GM12865 (cell line): Measurements from ENCODE around the gene MB.
A peak's percentile ranks its signal among the peaks of the same experiment; 100 is the strongest.

Experiments used
- DNase-seq: peaks from one replicate; pipeline ENCODE4 v3.0.0; 2010; ENCODE audit warnings: low read depth
- H3K4me3 ChIP-seq: 2 replicates; pipeline ENCODE4 v1.5.1; 2011; ENCODE audit warnings: mild to moderate bottlenecking, low read depth, low read length, control low read depth
- TF ChIP-seq, protein P1 (sequence below): IDR thresholded peaks from 2 replicates; pipeline ENCODE4 v1.5.1; 2011; ENCODE audit warnings: low read length, control low read depth, low read depth, inconsistent platforms; ENCODE audit not compliant: insufficient read depth; ENCODE audit errors: missing control alignments

Gene MB

DNA sequence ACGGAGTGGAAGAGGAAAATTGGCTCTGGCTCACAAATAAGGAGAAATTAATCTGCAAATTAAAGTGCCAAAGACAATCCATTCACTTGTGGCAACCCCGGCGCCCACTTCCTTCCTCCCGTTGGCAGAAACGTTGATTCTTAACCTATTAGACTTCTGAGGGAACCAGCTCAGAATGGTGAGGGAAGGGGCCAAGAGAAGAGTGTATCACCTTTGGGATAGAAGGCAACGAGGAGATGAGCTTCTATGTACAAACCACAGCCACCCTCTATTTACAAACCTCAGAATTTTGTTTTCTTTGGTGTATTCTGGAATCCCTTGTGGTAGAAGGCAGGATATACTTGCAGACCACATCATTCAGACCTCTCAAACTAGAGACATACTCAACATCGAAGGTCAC lies 1.1 kb downstream of the MB start:
- no peak for DNase-seq
- TF ChIP-seq, protein P1, sequence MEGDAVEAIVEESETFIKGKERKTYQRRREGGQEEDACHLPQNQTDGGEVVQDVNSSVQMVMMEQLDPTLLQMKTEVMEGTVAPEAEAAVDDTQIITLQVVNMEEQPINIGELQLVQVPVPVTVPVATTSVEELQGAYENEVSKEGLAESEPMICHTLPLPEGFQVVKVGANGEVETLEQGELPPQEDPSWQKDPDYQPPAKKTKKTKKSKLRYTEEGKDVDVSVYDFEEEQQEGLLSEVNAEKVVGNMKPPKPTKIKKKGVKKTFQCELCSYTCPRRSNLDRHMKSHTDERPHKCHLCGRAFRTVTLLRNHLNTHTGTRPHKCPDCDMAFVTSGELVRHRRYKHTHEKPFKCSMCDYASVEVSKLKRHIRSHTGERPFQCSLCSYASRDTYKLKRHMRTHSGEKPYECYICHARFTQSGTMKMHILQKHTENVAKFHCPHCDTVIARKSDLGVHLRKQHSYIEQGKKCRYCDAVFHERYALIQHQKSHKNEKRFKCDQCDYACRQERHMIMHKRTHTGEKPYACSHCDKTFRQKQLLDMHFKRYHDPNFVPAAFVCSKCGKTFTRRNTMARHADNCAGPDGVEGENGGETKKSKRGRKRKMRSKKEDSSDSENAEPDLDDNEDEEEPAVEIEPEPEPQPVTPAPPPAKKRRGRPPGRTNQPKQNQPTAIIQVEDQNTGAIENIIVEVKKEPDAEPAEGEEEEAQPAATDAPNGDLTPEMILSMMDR = no peak
- no peak overlapping the region for H3K4me3 ChIP-seq

DNA sequence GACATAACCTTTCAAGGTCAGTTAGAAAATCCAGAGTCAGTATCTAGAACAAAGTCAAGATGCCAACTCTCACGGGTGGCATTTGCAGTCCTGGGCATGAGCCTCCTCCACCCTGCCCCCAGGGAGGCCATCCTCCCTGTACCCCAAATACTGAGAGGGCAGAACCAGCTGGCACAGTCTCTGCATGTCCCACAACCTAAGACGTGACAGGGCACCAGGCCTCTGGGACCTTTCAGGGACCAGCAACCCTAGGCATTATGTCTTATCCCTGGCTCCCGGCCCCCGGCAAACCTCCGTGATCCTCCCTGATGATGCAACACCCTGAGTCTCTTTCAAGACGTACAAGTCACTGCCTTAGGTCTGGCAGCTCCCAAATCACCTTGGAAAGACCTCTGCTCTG lies 2.0 kb downstream of the MB start:
- TF ChIP-seq, protein P1 = no peak
- no peak overlapping the region for H3K4me3 ChIP-seq
- DNase-seq = no peak

- H3K4me3 ChIP-seq = no peak overlapping the region
- no peak for DNase-seq
- TF ChIP-seq, protein P1 = no peak
Observed at GRCh38 chr22:35614404-35614803, 2.7 kb downstream of the MB start.

DNA sequence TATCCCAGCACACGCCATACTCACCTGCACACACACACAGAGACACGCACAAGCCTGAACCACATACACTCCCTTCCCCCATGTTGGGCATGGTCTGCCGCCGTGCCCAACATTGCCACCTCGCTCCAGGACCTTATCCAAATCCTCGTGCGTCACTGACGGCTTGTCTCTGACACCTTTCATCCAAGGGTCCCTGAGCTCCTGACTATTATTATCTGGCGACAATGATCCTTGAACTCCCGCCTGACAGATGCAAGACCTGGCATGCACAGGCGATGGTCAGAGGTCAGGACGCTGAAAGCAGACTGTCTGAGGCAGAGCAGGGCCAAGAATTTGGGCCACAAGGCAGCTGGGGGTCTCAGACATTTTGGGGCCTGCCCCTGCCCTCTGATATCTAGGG lies 4.2 kb downstream of the MB start:
- DNase-seq = no peak
- TF ChIP-seq, protein P1 = no peak

DNA sequence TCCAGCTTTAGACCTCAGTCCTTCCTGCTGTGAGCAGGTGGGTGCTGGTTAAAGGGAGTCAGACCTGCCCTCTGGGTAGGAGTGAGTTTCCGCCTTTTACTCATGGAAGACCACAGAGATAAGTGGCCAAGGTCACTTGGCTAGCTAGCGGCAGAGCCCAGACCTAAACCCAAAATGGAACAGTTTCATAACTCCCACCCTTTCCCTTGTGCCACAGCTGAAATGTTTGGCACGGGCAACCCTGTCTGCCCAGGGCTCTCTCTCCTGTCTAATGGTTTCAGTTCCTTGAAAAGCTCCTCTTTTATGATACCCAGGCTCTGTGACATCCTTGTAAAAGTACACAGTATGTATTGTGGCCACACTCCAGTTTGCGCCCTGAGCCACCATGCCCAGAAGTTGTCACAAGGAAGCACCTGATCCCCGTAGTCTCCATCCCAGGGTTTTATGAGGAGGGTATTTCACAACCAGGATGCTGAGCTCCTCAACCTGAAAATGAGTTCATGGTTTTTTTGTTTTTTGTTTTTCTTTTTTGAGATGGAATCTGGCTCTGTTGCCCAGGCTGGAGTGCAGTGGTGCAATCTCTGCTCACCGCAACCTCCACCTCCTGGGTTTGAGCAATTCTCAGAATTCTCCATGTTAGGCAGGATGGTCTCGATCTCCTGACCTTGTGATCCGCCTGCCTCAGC lies 5.1 kb downstream of the MB start:
- TF ChIP-seq, protein P1 = no peak
- peak; percentile 30 for DNase-seq
- H3K4me3 ChIP-seq = no peak overlapping the region

More for the DNA sequence above, 4.2 kb downstream of the MB start:
- H3K4me3 ChIP-seq = no peak overlapping the region

DNA sequence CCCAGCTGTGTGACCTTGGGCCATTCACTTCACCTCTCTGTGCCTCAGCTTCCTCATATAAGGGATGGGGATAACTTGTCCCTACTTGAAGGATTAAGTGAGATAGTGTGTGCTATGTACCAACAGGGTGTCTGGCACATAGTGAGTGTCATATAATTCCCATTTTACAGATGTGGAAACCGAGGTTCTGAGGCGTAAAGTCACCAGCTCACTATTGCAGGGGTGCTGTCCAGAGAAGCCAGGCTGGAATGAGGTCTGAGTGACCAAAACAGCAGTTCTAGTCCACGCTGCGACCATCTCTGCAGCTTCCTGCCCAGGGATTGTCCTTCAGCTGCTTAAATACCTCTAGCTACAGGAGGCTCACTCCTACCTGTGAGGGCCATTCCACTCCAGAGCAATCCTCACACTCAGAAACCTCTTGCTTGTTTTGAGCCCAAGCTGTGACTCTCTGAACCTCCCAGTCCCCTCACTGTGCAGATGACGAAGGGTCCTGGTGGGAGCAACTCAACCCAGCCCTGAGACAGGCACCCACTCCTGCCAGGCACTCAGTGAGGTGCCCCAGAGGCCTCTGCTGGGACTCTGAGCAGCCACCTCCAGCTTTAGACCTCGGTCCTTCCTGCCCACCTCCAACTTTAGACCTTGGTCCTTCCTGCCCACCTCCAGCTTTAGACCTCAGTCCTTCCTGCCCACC lies 5.8 kb downstream of the MB start:
- no peak overlapping the region for H3K4me3 ChIP-seq
- no peak for DNase-seq
- TF ChIP-seq, protein P1 = no peak
